NCI-H226 (cell line): Measurements from ENCODE around the gene KPNB1.

ENCODE experiments used
- DNase-seq: peaks from one replicate; pipeline ENCODE4 v3.0.0-alpha.2; 2015

KPNB1 gene

DNA sequence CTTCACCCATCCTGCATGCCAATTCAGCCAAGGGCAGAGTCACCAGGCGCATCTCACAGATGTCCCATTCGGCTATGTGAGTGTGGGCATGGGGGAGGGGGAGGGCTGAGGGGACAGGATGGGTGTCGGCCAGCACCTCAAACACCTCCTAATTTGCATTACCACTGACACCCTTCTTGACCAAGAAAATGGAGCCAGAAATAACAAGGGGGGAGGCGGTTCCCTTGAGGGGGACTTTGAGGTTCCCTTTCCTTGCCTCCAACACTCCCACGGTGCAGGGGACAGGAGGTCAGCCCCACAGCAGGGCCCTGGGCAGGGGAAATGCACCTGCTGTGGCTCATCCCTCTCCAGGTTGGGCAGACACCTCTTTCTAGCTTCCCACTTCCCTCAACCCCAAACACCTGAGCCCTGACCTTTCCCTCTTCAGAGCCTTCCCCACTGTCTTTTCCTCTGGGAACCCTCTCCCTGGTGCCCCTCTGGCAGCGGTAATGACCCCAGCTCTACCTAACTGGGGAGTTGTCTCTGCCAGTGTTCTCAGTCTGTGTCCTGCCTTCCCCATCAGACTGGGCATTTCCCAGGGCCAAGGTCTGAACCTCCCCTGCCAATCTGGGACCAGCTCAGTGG lies 65.2 kb downstream of the KPNB1 start:
- no peak for DNase-seq

DNA sequence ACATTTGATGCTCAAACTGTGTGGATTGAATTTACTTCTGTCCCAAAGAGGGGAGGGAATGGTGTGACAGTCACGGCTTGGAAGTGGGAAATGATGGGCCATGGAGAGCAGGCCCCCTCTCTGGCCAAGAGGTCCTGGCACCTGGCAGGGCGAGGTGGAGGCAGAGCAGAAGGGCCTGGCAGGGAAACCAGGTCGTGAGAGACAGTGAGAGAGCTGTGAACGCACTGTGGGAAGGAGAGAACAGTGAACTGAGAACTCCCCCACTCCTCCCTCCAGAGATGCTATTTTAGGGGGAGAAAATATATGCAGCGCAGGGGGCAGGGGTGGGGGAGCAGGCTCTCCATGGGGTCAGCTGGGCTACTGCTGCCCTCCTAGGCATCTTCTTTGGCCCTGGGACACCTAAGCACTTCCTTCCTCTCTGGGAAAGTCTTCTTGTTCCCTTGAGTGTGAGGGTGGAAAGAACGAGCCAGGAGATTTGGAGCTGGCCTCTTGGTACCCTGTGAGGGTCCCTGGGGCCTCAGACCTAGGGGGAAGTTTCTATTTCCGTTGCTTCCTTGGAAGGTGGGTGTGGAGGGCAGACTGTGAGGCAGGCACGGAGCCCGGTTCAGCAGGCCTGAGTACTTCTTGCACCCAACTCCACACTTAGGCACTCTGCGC lies 66.1 kb downstream of the KPNB1 start:
- no peak for DNase-seq

DNA sequence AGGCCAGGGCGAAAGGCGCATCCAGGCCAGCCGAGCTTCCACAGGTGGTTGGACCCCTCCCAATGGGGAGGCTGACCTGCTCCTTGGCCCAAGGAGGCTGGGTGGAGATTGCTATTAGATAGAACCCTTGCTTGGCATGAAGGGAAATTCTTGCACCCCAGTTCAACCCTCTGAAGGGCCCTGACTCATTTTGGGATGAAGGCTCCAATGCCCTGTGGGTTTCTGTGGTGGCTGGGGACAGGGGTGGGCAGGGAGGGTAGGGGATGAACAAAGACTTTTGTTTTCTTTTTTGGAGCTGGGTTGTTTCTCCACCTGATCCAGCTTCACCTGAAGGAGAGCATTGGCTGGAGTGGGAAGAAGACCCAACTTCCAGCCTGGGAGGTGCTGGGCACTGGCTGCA lies 66.7 kb downstream of the KPNB1 start:
- DNase-seq = no peak

DNA sequence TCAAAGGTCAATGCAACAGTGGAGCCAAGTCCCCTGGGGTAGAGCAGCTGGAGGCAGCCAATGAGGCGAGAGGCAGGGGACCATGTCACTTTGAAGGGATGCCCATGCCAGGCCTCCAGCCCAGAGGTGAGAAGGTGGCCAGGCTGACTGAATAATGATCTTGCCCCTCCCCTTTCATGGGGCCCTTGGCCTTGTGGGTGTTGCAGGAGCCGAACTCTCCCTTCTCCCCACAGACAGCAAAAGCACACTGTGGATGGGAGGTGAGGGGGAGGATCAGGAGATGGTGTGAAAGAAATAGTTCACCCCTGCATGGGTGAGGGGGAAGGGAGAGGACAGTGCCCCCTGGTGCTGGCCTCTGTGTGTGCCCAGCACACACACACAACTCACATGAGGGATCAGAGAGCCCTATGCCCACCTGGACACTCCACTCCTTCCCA lies 67.6 kb downstream of the KPNB1 start:
- no peak for DNase-seq

DNA sequence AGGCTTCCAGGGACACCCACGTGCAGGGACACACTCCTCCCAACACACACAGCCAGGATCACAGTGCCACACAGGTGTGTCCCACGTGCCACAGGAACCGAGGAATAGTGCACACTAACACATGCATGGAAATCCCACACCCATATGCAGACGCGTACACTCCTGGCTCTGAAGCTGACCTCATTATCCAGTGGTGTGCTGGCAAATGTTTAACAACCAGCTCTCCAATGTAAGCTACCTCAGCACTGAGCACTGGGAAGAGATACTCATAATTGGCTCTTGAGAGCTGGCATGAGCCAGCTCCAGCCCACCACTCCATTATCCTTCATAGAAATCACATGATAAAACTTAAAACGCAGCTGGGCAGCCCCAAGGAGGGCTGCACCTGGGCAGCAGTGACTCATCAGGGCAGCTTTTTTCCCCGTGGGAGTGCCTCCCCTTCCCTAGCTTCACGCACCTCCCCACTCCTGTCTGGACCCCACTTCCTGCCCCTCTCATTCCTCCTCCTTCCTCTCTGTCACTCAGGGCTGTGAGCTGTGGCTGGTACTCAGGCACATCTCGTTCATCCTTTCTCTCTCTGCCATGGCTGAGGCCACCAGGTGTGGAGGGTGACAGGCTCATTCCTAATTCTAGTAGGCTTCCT lies 68.4 kb downstream of the KPNB1 start:
- no peak for DNase-seq

DNA sequence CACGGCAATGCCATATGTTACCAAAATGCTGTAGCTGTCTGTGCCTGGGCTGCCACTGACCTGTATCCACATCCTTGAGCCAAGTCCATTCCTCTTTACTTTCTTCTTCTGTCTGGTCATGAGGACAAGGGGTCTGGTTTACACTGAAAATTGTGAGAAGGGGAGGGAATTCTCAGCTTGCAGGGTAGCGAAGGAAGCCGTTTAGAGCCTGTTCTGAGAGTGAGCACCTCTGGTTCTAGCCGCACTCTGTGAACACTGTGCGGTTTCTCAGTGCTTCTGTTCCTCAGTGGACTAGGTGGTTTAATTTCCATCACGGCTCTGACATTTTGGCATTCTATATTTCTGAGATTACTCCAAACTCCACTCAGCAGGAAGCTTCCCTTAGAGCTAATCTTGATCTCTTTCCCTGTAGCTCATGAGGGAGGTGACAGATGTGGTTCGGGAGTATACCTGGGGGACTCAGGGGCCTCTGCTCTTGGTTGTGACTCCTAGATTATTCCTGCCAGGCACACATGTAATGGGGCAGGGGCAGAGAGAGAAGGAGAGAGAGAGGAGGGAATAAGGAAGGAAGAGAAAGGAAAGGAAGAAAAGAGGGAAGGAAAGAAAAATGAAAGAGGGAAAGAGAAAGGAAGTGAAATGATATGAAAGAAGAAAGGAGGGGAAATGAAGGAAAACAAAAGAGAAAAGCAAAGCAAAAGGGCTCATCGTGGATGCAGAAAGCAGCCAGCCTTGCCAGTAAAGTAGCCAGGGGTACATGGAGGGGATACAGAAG lies 69.1 kb downstream of the KPNB1 start:
- DNase-seq = no peak

DNA sequence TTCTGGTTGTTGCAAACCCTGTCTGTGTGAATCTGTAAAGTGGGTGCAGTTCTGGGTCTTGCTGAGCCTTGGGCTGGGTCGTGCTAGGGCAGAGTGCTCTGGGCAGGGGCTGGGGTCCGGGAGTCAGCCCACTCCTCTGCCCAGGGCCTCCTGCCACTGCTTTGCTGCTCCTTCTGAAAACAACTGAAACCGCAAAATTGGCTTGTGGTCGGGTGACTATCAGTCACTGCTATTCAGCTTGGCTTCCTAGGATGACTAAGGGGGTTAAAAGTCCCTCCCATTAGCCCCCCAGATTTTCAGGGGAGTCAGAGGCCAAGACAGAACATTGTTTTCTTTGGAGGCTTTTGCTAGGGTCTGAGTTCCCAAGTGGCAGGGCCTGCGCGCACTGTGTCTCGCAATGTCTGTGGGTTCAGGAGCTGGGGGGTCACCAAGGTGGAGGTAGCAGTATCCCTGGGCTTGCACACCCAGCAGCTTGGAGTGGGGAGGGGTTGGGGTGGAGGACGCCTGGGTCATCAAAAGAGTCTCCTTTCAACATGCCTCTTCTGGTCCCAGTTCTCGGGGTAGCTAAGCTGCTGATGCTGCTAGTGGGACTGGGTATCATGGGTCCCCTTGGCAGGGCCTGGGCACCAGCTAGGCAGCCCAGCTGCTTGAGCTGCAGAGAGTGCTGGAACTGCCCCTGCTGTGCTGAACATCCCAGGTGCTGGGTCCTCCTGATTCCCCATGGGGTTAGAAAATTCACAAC lies 69.9 kb downstream of the KPNB1 start:
- DNase-seq = peak; percentile 14

DNA sequence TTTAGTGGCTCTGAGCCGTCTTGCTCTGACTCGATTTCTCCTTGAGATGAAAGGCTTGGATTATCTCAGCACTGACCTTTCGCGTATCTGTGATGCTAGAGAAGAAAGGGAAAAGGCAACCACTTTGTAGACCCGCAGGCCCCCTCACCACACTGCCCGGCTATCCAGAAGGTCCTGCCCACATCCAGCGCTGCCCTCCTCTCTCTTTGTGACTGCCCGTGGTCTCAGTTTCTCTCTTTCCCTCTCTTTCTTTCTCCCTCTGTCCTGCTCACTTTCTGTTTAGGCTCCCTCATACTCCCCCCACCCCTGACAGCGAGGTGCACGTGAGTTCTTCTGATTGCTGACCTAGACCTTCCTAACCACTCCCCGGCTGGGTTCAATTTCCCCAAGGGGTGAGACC lies 70.5 kb downstream of the KPNB1 start:
- no peak for DNase-seq

DNA sequence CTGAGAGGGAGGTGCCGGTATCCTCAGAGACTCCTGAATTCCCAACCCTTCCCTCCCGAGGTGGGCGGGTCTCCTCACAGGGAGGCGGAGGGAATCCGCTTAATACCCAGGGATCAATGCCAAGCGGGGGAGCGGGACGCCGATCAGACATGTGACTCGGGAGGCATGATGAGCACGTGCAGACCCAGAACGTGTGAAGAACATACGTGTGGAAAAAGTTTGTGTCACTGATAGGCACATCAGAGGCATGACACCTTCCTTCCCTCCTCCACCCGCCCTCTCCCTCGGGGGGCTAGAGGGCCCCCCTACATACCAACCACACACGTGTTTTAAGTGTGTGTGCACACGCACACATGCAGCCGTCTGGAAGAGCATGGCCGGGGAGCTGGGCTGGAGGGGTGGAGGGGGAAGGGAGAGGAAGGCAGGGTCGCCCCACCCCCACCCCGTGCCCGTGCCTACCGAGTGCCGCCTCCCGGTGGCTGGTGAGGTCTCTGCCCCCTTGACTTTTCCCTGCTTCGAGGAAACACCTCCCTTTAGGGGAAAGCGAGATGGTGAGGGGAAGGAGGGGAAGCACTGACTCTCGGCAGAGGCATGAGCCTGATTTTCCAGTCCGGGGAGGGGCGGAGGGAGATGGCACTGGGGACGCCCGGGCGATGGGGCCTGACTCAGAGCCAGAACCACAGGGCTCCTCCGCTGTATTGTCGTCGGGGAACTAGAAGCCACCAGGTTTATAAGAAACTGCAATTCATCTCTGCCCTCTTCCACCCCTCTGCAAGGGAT lies 71.2 kb downstream of the KPNB1 start:
- no peak for DNase-seq

DNA sequence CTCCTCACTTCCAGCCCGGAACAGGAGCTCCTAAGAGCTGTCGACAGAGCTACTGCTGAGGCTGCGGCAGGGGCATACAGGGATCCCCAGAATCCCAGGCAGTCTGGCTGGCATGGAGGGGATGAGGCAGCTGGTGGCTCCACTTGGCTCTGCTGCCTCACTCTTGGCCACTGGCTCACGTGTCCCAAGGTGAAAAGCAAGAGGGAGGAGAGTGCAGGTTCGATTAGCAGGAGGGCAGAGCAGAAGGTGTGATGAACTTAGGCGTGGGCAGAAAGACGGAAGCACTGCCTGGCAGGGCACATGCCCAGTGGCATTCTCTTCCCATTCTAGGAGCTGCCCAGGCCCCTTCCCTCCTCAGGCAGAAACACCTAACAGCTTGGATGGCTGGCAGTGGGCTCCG lies 72.0 kb downstream of the KPNB1 start:
- DNase-seq = no peak

DNA sequence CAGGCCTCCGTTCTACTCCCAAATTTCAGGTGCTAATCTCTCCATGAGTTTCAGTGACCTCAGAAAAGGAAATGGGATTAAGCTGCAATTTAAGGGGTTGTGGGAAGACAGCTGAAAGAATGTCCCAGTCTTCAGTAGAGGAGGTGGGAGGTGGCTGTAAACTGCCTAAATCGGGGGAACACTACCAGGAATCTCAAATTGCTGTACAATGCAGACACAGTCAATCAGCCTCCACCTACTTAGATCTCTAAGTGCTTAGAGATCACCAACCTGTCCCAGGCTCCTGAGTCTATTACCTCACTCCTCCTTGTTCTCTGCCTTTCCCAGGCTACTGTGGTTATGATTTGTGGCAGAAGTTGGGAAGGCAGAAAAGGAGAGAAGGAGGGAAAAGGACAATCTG lies 75.0 kb downstream of the KPNB1 start:
- no peak for DNase-seq

DNA sequence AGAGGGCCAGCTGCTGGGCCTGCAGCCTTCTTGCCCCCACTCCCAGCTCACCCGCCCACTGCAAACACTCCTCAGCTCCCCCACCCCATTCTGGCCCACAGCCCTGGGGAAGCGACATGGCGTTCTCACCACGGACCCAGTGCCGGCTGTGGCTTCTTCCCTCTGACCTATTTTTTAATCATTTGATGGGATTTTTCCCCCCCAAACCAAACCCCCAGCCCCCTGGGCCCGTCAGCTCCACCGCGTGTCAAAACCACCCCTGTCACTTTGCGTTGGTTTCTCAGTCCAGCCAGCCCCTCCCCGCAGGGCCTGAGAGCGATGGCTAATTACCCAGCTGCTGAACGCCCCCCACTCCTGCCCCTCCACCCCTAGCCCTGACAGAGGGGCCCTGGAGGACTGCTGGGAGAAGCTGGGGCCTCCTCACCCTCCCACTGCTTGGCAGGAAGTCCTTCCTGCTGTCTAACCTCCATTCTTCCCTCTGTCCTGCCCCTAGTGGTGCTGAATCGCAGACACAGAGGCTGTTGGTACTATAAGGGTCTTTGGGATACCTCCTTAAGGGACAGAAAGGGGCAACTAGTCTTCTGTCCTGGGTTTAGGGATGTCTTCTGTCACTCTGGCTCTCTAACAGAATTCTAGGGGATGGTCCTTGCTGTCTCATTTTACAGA lies 75.9 kb downstream of the KPNB1 start:
- no peak for DNase-seq

DNA sequence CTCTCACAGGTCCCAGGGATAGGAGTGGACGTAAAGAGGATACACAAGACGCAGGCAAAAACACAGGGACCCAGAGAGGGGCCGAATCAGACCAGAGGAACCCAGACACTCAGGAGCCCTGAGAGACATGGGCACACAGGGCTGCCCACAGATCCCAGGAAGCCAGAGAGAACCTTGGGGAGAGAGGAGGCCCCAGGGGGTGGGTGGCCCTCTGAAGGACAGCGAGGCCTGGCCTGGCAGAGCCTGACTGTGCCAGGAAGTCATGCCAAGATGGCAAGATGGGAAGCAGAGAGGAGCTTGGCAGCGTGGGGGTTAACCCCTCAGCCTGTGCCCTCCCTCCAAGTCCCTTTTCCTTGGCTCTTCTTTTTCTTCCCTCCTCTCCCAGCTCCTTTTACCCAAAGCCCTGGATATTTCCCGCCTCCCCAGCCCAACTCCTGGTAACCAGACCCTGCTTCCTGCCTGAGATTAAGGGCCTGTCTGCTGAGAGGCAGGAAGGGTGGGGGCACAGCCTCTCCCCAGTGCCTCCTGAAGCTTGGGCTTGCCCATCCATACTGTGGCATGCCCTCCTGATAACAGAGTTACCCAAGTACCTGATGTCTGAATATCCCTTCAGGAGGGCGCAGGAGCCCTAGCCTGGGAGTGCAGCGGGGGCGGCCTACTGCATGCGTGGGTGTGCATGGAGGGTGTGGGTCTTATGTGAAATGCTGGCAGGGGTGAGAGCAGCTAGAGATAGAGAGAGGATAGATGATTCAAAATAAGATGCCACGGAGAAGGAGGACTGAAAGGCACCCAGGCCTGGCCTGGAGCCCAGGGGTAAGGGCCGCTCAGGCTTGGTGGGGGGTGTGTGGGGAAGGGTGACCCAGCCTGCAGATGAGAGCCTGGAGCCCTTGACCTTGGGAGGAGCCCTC lies 77.3 kb downstream of the KPNB1 start:
- DNase-seq = peak; percentile 51

DNA sequence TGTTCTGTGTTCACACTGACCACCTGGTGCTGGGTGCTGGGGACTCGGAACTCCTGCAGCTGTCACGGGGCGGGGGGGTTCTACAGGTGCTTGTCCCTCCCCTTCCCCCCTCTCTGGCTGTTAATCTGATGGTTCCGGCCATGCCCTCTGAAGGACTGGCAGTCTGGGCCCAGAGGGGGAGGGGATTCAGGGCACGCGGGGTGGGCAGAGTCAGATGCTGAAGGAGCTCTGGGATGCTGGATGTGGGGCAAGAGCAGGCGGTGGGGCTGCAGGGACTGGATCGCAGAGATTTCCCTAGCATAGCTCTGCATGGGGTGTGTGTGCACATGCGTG lies 78.0 kb downstream of the KPNB1 start:
- DNase-seq = no peak

DNA sequence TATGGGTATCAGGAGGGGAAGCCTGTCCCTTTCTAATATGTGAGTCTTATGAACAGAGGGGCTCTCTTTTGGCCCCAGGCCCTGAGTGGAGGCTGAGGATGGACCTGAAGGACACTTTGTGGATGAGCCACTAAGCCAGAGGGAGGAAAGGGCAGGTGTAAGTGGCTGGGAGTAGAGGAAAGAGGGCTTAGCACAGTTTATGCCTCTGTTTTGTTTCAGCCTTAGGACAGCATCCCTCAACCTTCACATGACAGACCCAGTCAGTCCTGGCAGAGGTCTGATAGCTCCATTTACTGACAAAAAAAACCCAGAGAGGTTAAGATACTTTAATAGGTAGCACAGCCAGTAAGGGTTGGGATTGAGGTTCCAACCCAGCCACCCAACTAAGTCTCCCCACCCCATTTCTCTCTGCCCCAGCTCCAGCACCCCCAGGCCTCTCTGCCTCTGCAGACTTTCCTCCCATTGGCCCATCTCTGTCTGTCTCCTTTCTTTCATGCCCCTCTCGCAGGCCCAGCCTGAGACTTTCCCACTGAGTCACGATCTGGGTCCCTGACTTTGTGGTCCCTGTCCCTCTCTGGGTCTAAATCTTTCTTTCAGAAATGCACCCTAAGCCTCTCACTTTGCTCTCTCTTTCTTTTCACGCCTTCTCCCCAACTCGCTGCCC lies 78.6 kb downstream of the KPNB1 start:
- DNase-seq = no peak

DNA sequence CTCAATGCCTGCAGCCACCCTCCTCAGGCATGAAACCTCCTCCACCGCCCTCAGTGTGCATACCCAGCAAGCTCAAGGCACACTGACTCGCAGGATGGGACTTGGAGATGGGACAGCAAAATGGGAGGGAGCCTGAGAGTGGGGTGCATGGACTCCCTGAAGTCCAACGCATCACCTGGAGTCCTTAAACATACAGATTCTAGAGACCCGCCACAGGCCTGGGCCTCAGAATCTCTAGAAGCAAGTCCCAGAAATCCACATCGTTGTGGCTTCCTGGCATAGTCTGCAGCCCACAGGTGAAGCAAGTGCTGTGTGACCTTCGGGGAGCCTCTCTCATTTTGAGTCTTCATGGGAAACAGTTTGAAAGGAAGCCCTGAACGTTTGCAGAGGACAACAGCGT lies 79.8 kb downstream of the KPNB1 start:
- no peak for DNase-seq

DNA sequence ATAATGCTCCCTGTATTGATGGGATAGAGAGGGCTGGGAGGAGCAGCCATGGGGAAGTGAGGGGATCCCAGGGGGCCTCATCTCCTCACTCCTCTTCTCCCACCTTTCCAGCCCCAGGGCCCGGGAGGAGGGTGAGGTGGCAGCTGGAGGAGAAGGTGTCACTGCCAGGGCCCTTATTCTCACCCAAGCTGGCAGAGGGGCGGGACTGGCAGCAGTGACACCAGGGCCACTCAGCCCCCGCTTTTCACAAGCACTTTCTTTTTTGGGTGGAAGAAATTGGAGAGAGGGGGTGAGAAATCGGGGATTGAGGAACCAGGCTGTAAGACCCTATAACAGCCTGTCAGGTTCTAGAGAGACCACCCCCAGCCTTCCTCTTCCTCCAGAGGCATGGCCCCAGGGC lies 81.0 kb downstream of the KPNB1 start:
- no peak for DNase-seq

DNA sequence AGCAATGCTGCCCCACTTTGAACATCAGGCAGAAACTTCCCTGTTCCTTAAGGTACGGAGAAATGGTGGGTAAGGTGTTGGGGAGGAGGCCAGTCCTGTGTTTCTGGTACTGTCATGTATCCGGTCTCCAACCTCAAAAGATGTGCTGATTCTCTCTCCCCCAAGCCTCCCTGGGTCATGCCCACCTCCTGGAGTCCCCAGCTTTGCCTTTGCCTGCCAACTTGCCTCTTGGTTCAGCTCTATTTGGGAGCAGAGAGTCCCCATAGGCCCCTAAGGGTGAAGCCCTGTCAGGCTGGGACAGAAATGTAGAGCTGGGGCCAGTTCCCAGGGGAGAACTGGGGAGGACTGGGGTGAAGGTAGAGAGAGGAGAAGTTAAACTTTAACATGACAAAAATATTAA lies 81.7 kb downstream of the KPNB1 start:
- no peak for DNase-seq

DNA sequence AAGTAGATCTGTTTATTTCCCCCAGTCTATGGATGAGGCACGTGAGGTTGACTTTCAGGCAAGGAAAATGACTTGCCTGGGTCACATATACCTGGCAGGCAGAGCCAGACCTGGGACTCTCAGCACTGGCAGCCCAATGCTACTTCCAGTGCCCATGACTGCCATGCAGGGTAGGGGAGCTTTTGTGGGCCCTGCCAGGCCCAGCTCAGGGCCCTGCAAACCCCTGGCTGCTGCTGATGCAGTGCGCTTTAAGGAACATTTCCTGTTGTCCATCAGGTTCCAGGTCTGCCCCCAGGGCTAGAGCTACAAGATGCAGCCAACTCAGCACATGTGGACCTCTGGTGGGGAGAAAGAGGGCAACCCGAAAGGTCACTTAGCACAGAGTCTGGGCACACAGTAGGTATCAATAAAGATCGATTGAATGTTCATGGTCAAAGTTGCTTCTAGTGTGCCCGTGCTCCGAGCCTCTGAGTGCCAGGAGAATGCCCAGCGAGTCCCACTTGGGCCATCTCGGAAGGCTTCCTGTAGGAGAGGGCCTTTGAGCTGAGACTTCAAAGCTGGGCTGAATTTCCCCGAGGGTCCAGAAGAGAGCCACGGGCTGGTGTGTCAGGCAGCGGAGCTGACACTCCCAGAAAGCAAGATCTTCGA lies 82.8 kb downstream of the KPNB1 start:
- no peak for DNase-seq
